Measurements from ENCODE around the gene HNMT.
"Not testable (repeated sequence)": the region's sequence is repeated elsewhere in the genome, so short reads cannot be mapped to it uniquely, and the experiment has no call there.

The HNMT gene

DNA sequence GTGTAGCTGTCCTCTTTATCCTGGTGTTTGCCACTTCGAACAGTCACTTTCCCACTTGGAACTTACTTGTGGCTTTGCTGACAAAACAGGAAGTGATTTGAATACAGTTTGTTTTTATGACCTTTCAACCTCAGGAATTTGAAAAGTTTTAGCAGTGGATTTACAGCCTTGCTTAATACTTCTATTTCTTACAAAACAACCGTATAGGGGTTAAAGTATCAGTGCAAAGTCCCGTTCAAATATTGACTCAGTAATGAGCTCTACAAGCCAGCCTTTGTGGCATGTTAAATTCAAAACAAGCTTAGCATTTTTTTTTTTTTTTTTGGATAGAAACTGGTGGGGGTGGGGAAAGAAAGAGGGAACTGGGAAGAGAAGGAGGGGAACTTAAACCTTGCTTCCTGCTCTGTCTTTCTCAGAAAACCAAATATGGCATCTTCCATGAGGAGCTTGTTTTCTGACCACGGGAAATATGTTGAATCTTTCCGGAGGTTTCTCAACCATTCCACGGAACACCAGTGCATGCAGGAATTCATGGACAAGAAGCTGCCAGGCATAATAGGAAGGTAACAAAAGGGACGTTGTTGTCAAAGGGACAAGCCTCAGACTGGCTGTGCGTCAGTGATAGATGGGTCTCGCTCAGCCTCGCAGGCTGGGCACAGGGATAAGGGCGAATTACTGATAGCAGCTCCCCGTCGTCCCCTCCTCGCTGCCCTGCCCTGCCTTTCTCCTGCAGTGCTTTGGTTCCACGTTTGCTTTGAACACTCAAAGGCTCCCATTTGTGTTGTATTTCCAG is at the start of gene HNMT:
HNMT (plus strand) TSS at position 408 of the 793 bp plus-strand sequence; CDS start at position 427, 19 bp downstream.
- peak within 1 kb of the TSS; percentile 84 for H3K4me3 ChIP-seq

DNA sequence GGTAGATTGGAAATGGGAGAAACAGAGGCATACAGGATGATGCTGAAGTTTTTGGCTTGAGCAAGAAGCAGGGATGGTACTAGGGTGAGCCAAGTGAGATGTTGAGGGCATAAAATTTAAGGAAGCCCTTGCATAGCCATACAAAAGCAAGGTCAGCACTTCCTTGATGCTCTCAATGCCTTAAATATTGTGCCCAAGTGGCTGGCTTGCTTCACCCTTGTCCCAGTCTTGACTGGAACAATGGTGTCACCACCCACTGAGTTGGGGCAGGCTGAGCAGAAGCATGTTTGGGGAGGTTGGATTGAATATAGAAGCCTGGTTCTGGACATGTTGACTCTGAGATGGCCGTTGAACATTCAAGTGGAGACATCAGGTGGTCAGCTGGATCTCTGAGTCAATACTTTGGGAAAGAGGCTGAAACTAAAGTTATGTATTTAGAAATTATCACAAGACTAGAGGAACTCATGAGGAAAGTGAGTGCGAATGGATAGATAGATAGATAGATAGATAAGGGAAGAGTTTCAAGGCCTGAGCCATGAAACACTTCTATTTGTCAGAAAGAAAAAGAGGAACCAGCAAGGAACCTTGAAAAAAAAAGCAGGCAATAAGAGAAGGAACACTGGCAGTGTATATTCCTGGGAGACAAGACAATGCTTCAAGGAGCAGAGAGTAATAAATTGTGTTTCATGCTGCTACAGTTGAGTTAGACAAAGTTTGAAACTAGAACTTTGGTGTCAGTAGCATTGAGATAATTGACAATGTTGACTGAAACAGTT is 43.0 kb upstream of the HNMT start:
- Histone ChIP-seq H3K27ac (peak overlapping the region; percentile 26; the same call in 1 of the 2 replicates), H3K4me3 (no peak overlapping the region), H3K9me3 (ENCODE audit: low read depth, low read length) (no peaks in the 10 kb centered on the region), H3K36me3 (ENCODE audit: insufficient read depth, low read length) (no peaks in the 10 kb centered on the region), H3K9ac (ENCODE audit: insufficient read length) (no peak overlapping the region)
- DNase-seq (ENCODE audit: low read depth, low spot score), result no peak
- no peak for TF ChIP-seq FOXP2 (optimal IDR thresholded peaks at IDR 0.05; ENCODE audit: control extremely low read depth, extremely low read length, insufficient read depth)
- no peak for TF ChIP-seq POLR2AphosphoS5 (IDR thresholded peaks at IDR 0.05; ENCODE audit: borderline replicate concordance, low read depth, low read length)

More for the DNA sequence above, at the start of gene HNMT:
- TF ChIP-seq FOXP2 (optimal IDR thresholded peaks at IDR 0.05; ENCODE audit: control extremely low read depth, extremely low read length, insufficient read depth) (peak; percentile 18), EZH2 (IDR thresholded peaks at IDR 0.05) (no peak), POLR2AphosphoS5 (IDR thresholded peaks at IDR 0.05; ENCODE audit: borderline replicate concordance, low read depth, low read length) (peak; percentile 27; the same call in 1 of the 2 replicates)
- Histone ChIP-seq H3K9ac (ENCODE audit: insufficient read length) (peak within 1 kb of the TSS; percentile 69), H3K27ac (peak within 1 kb of the TSS; percentile 92), H3K36me3 (ENCODE audit: insufficient read depth, low read length) (no peaks in the 10 kb centered on the region), H3K9me3 (ENCODE audit: low read depth, low read length) (no peaks in the 10 kb centered on the region)
- DNase-seq (ENCODE audit: low read depth, low spot score), result peak; percentile 70

DNA sequence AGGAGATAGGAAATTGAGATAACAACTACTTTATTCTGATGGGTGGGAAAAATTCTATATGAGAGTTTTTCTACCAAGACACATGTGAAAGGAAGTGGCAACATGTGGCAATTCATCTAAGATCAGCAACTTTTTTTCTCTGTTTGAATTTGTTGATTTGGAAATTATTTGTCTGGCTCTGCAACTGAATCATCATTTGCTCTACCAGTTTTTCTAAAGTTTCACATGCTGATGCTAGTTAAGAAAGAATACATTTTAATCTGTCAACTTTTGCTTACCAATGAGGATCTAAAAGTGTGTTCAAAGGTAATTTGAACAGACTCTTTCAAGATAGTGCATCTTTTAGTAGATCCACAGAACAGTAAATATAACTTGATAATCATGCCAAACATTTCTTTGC is 42.1 kb upstream of the HNMT start:
- H3K27ac ChIP-seq, result peak overlapping the region; percentile 26; the same call in 1 of the 2 replicates
- not testable (repeated sequence) for H3K9ac ChIP-seq (ENCODE audit: insufficient read length); H3K4me3 ChIP-seq; H3K9me3 ChIP-seq (ENCODE audit: low read depth, low read length); H3K36me3 ChIP-seq (ENCODE audit: insufficient read depth, low read length); DNase-seq (ENCODE audit: low read depth, low spot score)

DNA sequence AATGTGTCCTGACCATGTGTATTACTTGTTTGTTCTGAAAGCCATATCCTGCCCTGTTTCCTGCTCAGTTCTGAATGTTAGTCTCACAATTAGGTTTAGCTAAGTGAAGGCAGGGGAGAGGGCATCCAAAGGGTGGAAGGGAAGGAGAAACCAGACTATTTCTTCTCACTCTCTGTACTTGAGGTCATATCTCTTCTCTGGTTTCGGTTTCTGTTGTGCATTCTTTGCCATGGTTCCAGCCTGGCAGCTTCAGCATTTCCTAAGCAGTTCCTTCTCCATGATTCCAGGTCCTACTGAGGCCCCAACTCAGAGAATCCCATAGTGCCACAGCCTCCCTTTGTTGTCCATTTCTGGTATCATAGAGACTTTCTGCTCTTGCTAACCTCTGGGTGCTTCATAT is 40.3 kb upstream of the HNMT start:
- H3K4me3 ChIP-seq, result no peak overlapping the region
- no peaks in the 10 kb centered on the region for H3K36me3 ChIP-seq (ENCODE audit: insufficient read depth, low read length)
- H3K27ac ChIP-seq, result no peak overlapping the region
- no peak for DNase-seq (ENCODE audit: low read depth, low spot score)
- no peak overlapping the region for H3K9ac ChIP-seq (ENCODE audit: insufficient read length)
- no peaks in the 10 kb centered on the region for H3K9me3 ChIP-seq (ENCODE audit: low read depth, low read length)
- TF ChIP-seq POLR2AphosphoS5 (IDR thresholded peaks at IDR 0.05; ENCODE audit: borderline replicate concordance, low read depth, low read length) (no peak), FOXP2 (optimal IDR thresholded peaks at IDR 0.05; ENCODE audit: control extremely low read depth, extremely low read length, insufficient read depth) (no peak), EZH2 (IDR thresholded peaks at IDR 0.05) (no peak)

DNA sequence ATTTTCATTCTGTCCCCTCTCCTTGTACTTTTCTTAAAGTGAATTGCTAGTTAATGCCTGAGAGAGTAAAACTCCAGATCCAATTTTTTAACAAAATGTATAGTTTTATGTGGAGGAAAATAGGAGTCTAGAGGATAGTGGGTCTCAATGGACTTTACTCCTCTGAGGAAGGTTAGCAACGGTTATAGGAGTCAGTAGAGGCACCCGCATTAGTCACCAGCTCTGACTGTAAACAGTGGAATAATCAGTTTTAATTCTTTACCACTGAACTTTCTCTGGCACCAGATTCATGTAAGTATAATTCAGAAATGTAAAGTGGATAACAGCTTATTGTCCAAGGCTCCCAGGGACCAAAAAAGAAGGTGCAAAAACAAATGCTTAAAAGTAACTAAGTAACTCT is 38.7 kb upstream of the HNMT start:
- no peak for DNase-seq (ENCODE audit: low read depth, low spot score)
- Histone ChIP-seq H3K4me3 (no peak overlapping the region), H3K36me3 (ENCODE audit: insufficient read depth, low read length) (no peaks in the 10 kb centered on the region), H3K9ac (ENCODE audit: insufficient read length) (no peak overlapping the region), H3K27ac (no peak overlapping the region), H3K9me3 (ENCODE audit: low read depth, low read length) (no peaks in the 10 kb centered on the region)
- TF ChIP-seq POLR2AphosphoS5 (IDR thresholded peaks at IDR 0.05; ENCODE audit: borderline replicate concordance, low read depth, low read length) (no peak), EZH2 (IDR thresholded peaks at IDR 0.05) (no peak)

DNA sequence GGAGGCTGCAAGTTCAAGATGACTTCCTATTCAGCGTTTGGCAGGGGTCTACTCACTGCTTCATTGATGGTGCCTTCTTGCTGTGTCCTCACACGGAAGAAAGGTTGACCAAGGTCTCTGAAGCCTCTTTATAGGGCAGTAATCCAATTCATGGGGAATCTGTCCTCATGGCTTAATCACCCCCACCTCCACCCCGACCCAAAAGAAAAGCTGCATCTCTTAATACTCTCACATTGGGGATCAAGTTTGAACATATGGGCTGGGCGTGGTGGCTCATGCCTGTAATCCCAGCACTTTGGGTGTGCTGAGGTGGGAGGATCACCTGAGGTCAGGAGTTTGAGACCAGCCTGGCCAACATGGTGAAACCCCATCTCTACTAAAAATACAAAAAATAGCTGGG is 36.4 kb upstream of the HNMT start:
- Histone ChIP-seq H3K4me3 (no peak overlapping the region), H3K36me3 (ENCODE audit: insufficient read depth, low read length) (no peaks in the 10 kb centered on the region), H3K9me3 (ENCODE audit: low read depth, low read length) (no peaks in the 10 kb centered on the region), H3K9ac (ENCODE audit: insufficient read length) (no peak overlapping the region), H3K27ac (no peak overlapping the region)
- no peak for DNase-seq (ENCODE audit: low read depth, low spot score)
- TF ChIP-seq POLR2AphosphoS5 (IDR thresholded peaks at IDR 0.05; ENCODE audit: borderline replicate concordance, low read depth, low read length) (no peak), EZH2 (IDR thresholded peaks at IDR 0.05) (no peak), FOXP2 (optimal IDR thresholded peaks at IDR 0.05; ENCODE audit: control extremely low read depth, extremely low read length, insufficient read depth) (no peak)

DNA sequence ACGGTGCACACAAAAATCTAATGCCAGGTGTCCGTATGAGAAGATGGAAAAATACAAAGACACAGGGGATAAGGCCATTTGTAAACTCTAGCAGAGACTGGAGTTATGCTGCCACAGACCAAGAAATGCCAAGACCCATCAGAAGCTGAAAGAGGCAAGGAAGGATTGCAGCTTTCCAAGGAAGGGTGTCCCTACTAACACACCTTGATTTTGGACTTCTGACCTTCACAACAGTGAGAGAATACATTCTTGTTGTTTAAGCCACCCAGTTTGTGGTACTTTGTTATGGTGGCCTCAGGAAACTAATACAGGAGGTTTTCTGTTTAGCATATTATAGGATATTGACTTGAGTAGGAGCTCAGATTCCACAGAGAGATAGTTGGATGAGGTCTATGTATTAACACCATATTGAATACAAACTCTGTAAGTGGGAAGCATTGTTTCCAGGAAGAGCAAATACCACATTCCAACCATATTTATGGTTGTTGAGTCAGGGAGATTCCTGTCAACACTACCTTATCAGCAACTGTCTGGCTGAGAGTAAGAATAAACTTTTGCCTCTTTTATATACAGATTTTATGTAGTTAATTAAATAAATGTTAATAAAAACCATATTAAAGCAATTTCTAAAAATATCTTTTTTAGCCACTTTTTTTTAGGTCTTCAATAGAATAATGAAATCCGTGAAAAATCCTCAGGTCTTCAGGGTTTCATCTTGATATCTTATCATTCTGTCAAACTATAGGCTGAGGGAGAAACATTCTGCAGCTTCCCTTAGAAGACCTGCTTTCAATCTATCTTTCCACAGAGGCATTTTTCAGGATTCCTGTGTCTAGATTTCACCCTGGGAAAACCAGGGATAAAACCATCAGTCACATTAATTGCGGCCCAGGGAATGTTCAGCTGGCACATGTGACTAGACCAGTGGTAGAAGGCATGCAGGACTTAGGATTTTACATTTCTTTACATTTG is 35.4 kb upstream of the HNMT start:
- no peak overlapping the region for H3K4me3 ChIP-seq
- no peak overlapping the region for H3K9ac ChIP-seq (ENCODE audit: insufficient read length)
- no peaks in the 10 kb centered on the region for H3K36me3 ChIP-seq (ENCODE audit: insufficient read depth, low read length)
- peak overlapping the region; percentile 65; the same call in 1 of the 2 replicates for H3K27ac ChIP-seq
- no peak for DNase-seq (ENCODE audit: low read depth, low spot score)
- TF ChIP-seq FOXP2 (optimal IDR thresholded peaks at IDR 0.05; ENCODE audit: control extremely low read depth, extremely low read length, insufficient read depth), result no peak
- TF ChIP-seq POLR2AphosphoS5 (IDR thresholded peaks at IDR 0.05; ENCODE audit: borderline replicate concordance, low read depth, low read length), result no peak
- TF ChIP-seq EZH2 (IDR thresholded peaks at IDR 0.05), result no peak
- H3K9me3 ChIP-seq (ENCODE audit: low read depth, low read length), result no peaks in the 10 kb centered on the region

DNA sequence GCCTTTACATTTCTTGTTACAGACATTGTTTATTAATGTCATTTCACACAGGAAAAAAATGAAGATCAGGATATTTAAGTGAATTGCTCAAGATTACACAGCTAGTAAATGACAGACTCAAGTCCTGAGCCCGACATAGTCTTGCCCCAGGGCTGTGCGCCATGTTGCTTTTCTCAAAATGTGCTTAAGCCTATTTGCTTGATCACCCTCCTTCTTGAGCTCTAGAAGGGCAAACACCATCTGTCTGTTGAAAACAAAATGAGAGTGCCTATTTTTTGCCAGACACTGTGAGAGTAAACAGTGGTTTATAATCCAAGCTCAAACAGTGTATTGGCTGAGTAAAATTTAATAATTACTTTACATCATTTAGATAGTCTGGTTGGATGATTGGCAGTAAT is 34.8 kb upstream of the HNMT start:
- DNase-seq (ENCODE audit: low read depth, low spot score), result no peak
- Histone ChIP-seq H3K9me3 (ENCODE audit: low read depth, low read length) (no peaks in the 10 kb centered on the region), H3K27ac (peak overlapping the region; percentile 65; the same call in 1 of the 2 replicates), H3K9ac (ENCODE audit: insufficient read length) (no peak overlapping the region), H3K36me3 (ENCODE audit: insufficient read depth, low read length) (no peaks in the 10 kb centered on the region), H3K4me3 (no peak overlapping the region)
- TF ChIP-seq FOXP2 (optimal IDR thresholded peaks at IDR 0.05; ENCODE audit: control extremely low read depth, extremely low read length, insufficient read depth), result no peak
- no peak for TF ChIP-seq POLR2AphosphoS5 (IDR thresholded peaks at IDR 0.05; ENCODE audit: borderline replicate concordance, low read depth, low read length)
- TF ChIP-seq EZH2 (IDR thresholded peaks at IDR 0.05), result no peak
